Measurements from ENCODE around the gene PRSS36. TPM values are rescaled to one million over a fixed set of nuclear protein-coding genes. Genes with fewer than 3 reads are reported as not detected.

Gene PRSS36
- total RNA-seq (2021; ENCODE audit: unreplicated experiment) (0.23 TPM), Bru-seq, nascent RNA (percentile 13 among the genes with signal in this experiment), BruChase-seq, experiment 1, labeled RNA remaining after a 2-hour chase (percentile 17 among the genes with signal in this experiment), BruChase-seq, experiment 2, labeled RNA remaining after a 6-hour chase (percentile 20 among the genes with signal in this experiment)
- 0.52 TPM for polyA plus RNA-seq (2012; ENCODE audit: insufficient read length)
- long read RNA-seq, partial matches to known transcripts = 0 of 1 reads
- long read RNA-seq, other reads (novel, unspliced or antisense) = 1 of 1 reads

DNA sequence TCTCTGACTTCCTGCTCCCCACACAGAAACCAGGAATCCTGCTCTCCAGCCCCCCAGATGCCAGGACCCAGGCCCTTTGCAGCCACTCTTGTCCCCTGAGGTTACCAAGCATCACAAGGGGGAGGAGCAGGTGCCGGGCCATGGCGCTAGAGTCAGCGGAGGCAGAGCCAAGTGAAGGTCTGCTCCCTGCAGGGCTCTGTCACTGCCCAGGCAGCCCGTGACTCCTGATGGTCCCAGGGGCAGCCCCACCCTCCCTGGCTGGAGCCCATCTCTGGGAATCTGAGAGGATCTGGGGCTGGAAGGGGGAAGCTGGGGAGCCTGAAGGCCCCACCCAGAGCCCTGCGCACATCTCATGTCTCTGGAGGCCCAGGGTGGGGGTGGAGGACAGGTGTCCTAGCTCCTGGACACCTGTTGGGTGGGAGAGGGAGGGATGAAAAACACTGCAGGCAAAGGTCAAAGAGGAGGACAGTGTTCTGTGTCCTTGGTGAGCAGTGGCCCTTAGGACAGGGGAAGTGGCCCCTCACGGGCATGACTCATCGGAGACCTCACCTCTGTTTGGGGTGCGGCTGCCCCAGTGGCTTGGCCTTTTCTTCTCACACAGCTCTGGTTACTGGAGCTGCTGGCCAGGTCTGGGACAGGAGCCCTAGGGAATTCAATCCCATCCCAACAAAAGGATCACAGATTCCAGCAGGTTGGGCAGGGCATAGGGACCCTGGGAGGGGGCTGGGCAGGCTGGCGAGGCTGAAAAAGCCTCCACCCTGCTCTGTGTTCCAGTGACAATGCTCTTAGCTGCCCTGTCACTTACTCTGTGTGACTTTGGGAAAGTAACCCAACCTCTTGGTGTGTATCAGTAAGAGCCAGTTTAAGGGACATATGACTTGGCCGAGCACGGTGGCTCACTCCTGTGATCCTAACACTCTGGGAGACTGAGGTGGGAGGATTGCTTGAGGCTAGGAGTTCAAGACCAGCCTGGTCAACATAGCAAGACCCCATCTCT is at the start of gene PRSS36:
Gene PRSS36, minus strand, starts transcription at position 173 of the 997 bp plus-strand sequence. Its CDS starts 31 bp downstream, at position 142.
- H3K27me3 ChIP-seq (ENCODE audit: control insufficient read depth, insufficient read depth, low read length) = no peaks in the 10 kb centered on the region
- H3K36me3 ChIP-seq (ENCODE audit: control insufficient read depth, insufficient read depth, low read length) = no peaks in the 10 kb centered on the region
- no peaks in the 10 kb centered on the region for H3K4me1 ChIP-seq (ENCODE audit: control insufficient read depth, insufficient read depth, low read length)
- no peak for ATAC-seq
- no peaks in the 10 kb centered on the region for H3K9me3 ChIP-seq (ENCODE audit: control insufficient read depth, insufficient read depth, low read depth, low read length)
- H3K27ac ChIP-seq (ENCODE audit: low read length) = no peak within 1 kb of the TSS
- BruUV-seq (replicated peaks) = no TSS peak
- intact Hi-C loops (cut with micrococcal nuclease; ENCODE audit: unreplicated experiment) = no loop called here
- DNase-seq (ENCODE audit: low read depth, low spot score) = no peak
- CTCF ChIA-PET = no interaction called here
- POLR2A ChIA-PET = no interaction called here
- in situ Hi-C loops (cut with HindIII; ENCODE audit: low pct_unique_long_range_greater_than_20kb, low sequenced_read_pairs) = no loop called here
- TF ChIP-seq, protein P1, sequence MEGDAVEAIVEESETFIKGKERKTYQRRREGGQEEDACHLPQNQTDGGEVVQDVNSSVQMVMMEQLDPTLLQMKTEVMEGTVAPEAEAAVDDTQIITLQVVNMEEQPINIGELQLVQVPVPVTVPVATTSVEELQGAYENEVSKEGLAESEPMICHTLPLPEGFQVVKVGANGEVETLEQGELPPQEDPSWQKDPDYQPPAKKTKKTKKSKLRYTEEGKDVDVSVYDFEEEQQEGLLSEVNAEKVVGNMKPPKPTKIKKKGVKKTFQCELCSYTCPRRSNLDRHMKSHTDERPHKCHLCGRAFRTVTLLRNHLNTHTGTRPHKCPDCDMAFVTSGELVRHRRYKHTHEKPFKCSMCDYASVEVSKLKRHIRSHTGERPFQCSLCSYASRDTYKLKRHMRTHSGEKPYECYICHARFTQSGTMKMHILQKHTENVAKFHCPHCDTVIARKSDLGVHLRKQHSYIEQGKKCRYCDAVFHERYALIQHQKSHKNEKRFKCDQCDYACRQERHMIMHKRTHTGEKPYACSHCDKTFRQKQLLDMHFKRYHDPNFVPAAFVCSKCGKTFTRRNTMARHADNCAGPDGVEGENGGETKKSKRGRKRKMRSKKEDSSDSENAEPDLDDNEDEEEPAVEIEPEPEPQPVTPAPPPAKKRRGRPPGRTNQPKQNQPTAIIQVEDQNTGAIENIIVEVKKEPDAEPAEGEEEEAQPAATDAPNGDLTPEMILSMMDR (IDR thresholded peaks at IDR 0.05) = no peak
- TF ChIP-seq TCF7L2 (IDR thresholded peaks at IDR 0.05; ENCODE audit: low read depth, low read length) = no peak
- no peak for TF ChIP-seq SIN3A (IDR thresholded peaks at IDR 0.05; ENCODE audit: borderline replicate concordance, insufficient read depth, low read depth, low read length)
- TF ChIP-seq, protein P2, sequence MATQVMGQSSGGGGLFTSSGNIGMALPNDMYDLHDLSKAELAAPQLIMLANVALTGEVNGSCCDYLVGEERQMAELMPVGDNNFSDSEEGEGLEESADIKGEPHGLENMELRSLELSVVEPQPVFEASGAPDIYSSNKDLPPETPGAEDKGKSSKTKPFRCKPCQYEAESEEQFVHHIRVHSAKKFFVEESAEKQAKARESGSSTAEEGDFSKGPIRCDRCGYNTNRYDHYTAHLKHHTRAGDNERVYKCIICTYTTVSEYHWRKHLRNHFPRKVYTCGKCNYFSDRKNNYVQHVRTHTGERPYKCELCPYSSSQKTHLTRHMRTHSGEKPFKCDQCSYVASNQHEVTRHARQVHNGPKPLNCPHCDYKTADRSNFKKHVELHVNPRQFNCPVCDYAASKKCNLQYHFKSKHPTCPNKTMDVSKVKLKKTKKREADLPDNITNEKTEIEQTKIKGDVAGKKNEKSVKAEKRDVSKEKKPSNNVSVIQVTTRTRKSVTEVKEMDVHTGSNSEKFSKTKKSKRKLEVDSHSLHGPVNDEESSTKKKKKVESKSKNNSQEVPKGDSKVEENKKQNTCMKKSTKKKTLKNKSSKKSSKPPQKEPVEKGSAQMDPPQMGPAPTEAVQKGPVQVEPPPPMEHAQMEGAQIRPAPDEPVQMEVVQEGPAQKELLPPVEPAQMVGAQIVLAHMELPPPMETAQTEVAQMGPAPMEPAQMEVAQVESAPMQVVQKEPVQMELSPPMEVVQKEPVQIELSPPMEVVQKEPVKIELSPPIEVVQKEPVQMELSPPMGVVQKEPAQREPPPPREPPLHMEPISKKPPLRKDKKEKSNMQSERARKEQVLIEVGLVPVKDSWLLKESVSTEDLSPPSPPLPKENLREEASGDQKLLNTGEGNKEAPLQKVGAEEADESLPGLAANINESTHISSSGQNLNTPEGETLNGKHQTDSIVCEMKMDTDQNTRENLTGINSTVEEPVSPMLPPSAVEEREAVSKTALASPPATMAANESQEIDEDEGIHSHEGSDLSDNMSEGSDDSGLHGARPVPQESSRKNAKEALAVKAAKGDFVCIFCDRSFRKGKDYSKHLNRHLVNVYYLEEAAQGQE (IDR thresholded peaks at IDR 0.05; ENCODE audit: insufficient read depth in 1 of 2, low read depth in 2 of 2, low read length in 1 of 2) = no peak
- no peak for TF ChIP-seq POLR2AphosphoS5 (IDR thresholded peaks at IDR 0.05; ENCODE audit: low read depth, low read length)
- H3K4me3 ChIP-seq (ENCODE audit: low read depth in 2 of 2, low read length in 2 of 2) = no peak within 1 kb of the TSS

DNA sequence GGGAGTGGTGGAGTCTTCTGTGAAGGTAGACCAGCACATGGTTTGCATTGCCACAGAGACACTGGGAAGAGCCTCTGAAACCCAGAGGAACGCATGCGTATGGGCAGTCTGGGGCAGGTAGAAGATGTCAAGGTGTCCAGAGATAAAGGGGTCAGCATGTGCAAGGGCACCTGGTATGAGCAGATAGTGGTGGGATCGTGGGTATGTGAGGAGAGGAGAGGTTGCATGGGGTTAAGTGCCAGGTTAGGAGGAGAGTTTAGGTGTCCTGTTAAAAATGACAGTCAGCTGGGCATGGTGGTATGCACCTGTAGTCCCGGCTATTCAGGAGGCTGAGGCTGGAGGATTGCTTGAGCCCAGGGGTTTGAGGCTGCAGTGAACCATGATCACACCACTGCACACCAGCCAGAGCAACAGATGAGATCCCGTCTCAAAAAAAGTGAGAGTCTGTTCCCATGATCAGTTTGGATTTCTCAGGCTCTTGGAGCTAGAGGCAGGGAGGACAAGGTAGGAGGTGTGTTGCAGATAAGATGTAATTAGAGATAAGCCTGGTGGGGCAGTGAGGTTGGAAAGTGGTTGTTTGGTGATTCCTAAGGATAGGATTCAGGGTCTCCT is 49.7 kb upstream of the PRSS36 start:
- DNase-seq (ENCODE audit: low read depth, low spot score) (no peak), ATAC-seq (no peak)
- in situ Hi-C loops (cut with HindIII; ENCODE audit: low pct_unique_long_range_greater_than_20kb, low sequenced_read_pairs) (no loop called here), intact Hi-C loops (cut with micrococcal nuclease; ENCODE audit: unreplicated experiment) (loop anchor here (2.0 to 10.0 kb wide), 4 partner anchors 65 to 243 kb away; partner anchors contain the start of gene ZNF843)
- Histone ChIP-seq H3K9me3 (ENCODE audit: control insufficient read depth, insufficient read depth, low read depth, low read length) (no peaks in the 10 kb centered on the region), H3K27ac (ENCODE audit: low read length) (no peak overlapping the region), H3K36me3 (ENCODE audit: control insufficient read depth, insufficient read depth, low read length) (peaks cover 10% of the 10 kb centered on the region; the same call in 1 of the 2 replicates), H3K27me3 (ENCODE audit: control insufficient read depth, insufficient read depth, low read length) (no peaks in the 10 kb centered on the region), H3K4me1 (ENCODE audit: control insufficient read depth, insufficient read depth, low read length) (peaks cover 22% of the 10 kb centered on the region), H3K4me3 (ENCODE audit: low read depth in 2 of 2, low read length in 2 of 2) (no peak overlapping the region)
- POLR2A ChIA-PET = interaction anchor here (0.5 to 0.6 kb wide), 2 partner anchors 16 to 42 kb away, joined by 3 to 15 read pairs; no protein-coding TSS in a partner anchor
- TF ChIP-seq SIN3A (IDR thresholded peaks at IDR 0.05; ENCODE audit: borderline replicate concordance, insufficient read depth, low read depth, low read length) = 0 out of 2 replicates have a peak, but pooled peaks have one; percentile 42
- TF ChIP-seq, protein P2 (IDR thresholded peaks at IDR 0.05; ENCODE audit: insufficient read depth in 1 of 2, low read depth in 2 of 2, low read length in 1 of 2) = no peak
- TF ChIP-seq TCF7L2 (IDR thresholded peaks at IDR 0.05; ENCODE audit: low read depth, low read length) = no peak
- BruUV-seq (replicated peaks) = no TSS peak
- CTCF ChIA-PET = interaction anchor here (0.6 kb wide), 1 partner anchor 236 kb away, joined by 4 read pairs; no protein-coding TSS in a partner anchor
